ENCODE data around the gene PHETA1.

- TF ChIP-seq CTCF (IDR thresholded peaks at IDR 0.05; ENCODE audit: low read length) (no peak), EZH2 (IDR thresholded peaks at IDR 0.05; ENCODE audit: borderline replicate concordance, low read length) (no peak)
Observed at GRCh38 chr12:111393700-111394300, 24.9 kb upstream of the PHETA1 start.
